ENCODE data around the gene RTN4R. TPM values are rescaled to one million over a fixed set of nuclear protein-coding genes. Genes with fewer than 3 reads are reported as not detected.

RTN4R gene
- total RNA-seq, 4 donors from 2014 or later: 5.0 to 12.9 TPM; not detected in 2

- TF ChIP-seq, protein P1, sequence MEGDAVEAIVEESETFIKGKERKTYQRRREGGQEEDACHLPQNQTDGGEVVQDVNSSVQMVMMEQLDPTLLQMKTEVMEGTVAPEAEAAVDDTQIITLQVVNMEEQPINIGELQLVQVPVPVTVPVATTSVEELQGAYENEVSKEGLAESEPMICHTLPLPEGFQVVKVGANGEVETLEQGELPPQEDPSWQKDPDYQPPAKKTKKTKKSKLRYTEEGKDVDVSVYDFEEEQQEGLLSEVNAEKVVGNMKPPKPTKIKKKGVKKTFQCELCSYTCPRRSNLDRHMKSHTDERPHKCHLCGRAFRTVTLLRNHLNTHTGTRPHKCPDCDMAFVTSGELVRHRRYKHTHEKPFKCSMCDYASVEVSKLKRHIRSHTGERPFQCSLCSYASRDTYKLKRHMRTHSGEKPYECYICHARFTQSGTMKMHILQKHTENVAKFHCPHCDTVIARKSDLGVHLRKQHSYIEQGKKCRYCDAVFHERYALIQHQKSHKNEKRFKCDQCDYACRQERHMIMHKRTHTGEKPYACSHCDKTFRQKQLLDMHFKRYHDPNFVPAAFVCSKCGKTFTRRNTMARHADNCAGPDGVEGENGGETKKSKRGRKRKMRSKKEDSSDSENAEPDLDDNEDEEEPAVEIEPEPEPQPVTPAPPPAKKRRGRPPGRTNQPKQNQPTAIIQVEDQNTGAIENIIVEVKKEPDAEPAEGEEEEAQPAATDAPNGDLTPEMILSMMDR (IDR thresholded peaks at IDR 0.05): no peak
- TF ChIP-seq POLR2A (IDR thresholded peaks at IDR 0.05): peak in 1 of 2 donors; percentile 27
Observed at GRCh38 chr22:20298803-20299745, 31.0 kb upstream of the RTN4R start.

GRCh38 chr22:20298110-20298802 is 30.1 kb upstream of the RTN4R start:
- Histone ChIP-seq H3K9me3 (no peaks in the 10 kb centered on the region), H3K27ac (no peak overlapping the region), H3K4me1 (peaks cover 0 to 9% of the 10 kb centered on the region in 2 donors), H3K4me3 (no peak overlapping the region), H3K27me3 (no peaks in the 10 kb centered on the region), H3K36me3 (no peaks in the 10 kb centered on the region)
- TF ChIP-seq, protein P1 (IDR thresholded peaks at IDR 0.05): no peak
- no peak for TF ChIP-seq POLR2A (IDR thresholded peaks at IDR 0.05)
- no peak for DNase-seq
- intact Hi-C loops (cut with DNase I; ENCODE audit: low total_unique reads): no loop called here

More at GRCh38 chr22:20298803-20299745, 31.0 kb upstream of the RTN4R start:
- no peaks in the 10 kb centered on the region for H3K36me3 ChIP-seq
- no peak overlapping the region for H3K27ac ChIP-seq
- DNase-seq: peak; percentile 80 to 83
- peak overlapping the region; percentile 39 to 47 for H3K4me3 ChIP-seq
- intact Hi-C loops (cut with DNase I; ENCODE audit: low total_unique reads): no loop called here
- H3K27me3 ChIP-seq: no peaks in the 10 kb centered on the region
- H3K9me3 ChIP-seq: no peaks in the 10 kb centered on the region
- H3K4me1 ChIP-seq: peaks cover 0 to 9% of the 10 kb centered on the region in 2 donors

DNA sequence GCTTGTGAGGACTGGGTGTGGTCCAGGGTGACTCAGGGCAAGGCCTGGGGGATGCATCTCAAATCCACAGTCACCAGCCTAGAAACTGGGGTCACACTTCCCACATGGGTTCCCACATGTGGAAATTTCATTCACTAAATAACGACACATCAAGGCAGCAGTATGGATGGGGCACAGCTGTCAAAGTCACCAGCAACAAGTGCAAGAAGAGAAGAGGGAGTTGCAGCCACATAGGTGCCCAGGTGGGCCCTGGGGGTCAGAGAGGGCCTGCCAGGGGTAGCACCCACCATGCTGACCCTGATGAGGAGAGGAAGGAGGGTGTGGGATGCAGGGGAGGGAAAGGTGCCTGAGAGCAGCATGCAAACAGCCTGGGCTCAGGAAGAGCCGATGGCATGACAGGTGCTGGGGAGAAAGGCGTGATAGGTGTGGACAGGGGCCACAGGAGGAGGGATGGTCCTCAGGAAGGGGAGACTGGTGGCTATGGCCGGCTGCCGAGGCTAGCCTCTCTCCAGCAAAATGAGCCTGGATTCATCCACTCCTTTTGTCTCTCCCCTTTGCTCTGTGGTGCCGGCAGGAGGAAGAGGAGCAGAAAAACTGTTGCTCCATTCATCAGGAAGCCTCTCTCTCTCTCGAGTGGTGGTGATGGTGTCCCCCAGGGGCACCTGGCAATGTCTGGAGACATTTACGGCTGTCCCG is 29.4 kb upstream of the RTN4R start:
- no peak overlapping the region for H3K4me3 ChIP-seq
- peaks cover 0 to 9% of the 10 kb centered on the region in 2 donors for H3K4me1 ChIP-seq
- no peak for DNase-seq
- H3K27me3 ChIP-seq: no peaks in the 10 kb centered on the region
- intact Hi-C loops (cut with DNase I; ENCODE audit: low total_unique reads): no loop called here
- H3K36me3 ChIP-seq: no peaks in the 10 kb centered on the region
- no peaks in the 10 kb centered on the region for H3K9me3 ChIP-seq
- no peak overlapping the region for H3K27ac ChIP-seq
- no peak for TF ChIP-seq POLR2A (IDR thresholded peaks at IDR 0.05)
- TF ChIP-seq, protein P1 (IDR thresholded peaks at IDR 0.05): no peak

- no peak overlapping the region for H3K4me3 ChIP-seq
- no peaks in the 10 kb centered on the region for H3K27me3 ChIP-seq
- peaks cover 0 to 9% of the 10 kb centered on the region in 2 donors for H3K4me1 ChIP-seq
- intact Hi-C loops (cut with DNase I; ENCODE audit: low total_unique reads): no loop called here
- H3K9me3 ChIP-seq: no peaks in the 10 kb centered on the region
- DNase-seq: no peak
- H3K27ac ChIP-seq: no peak overlapping the region
- no peak for TF ChIP-seq POLR2A (IDR thresholded peaks at IDR 0.05)
- TF ChIP-seq, protein P1 (IDR thresholded peaks at IDR 0.05): no peak
- H3K36me3 ChIP-seq: no peaks in the 10 kb centered on the region
Observed at GRCh38 chr22:20296598-20296997, 28.5 kb upstream of the RTN4R start.

All from uterus (tissue), 4 donors.